HCT116 (cell line): ENCODE data around the gene C2orf78. TPM values are rescaled to one million over a fixed set of nuclear protein-coding genes. Genes with fewer than 3 reads are reported as not detected.

ENCODE experiments used
- ATAC-seq: fragments of 200-7000 bp; cut with Tn5 transposase; 2 replicates; pipeline ENCODE4 v1.9.1; 2020; ENCODE audit warnings: mild to moderate bottlenecking, moderate library complexity
- BruUV-seq: library from RNA; stranded (reverse); fragments of 400-500 nt; replicated peaks from 2 replicates; lab custom pipeline; 2021; lab: Mats Ljungman, UMichigan
- CTCF ChIA-PET: fragments of 300-600 bp; sonication (Branson Sonifier 250); formaldehyde crosslinking; loops from one replicate; lab custom pipeline; 2021; ENCODE audit warnings: antibody characterized with exemption; lab: Charles Lee
- POLR2A ChIA-PET: fragments of 300-600, 350-600 bp; sonication (Branson Sonifier 250); formaldehyde crosslinking; loops from one replicate; lab custom pipeline; 2021; ENCODE audit warnings: antibody characterized with exemption; lab: Charles Lee
- RAD21 ChIA-PET, 2 experiments: fragments of 300-600 bp; sonication (Branson Sonifier 250); formaldehyde crosslinking; loops; one replicate each; lab custom pipeline; 2023; ENCODE audit warnings: low total read pairs in 2 of 2; ENCODE audit not compliant: uncharacterized antibody in 2 of 2, unreplicated experiment in 2 of 2, low non-redundant PET in 1 of 2; lab: Charles Lee
- DNase-seq: peaks from one replicate; pipeline ENCODE4 v3.0.0-alpha.2; 2010; ENCODE audit warnings: low read depth, low spot score
- H2AFZ ChIP-seq: fragments of 200-600 bp; shearing (Covaris generic), sonication (generic); 2 replicates; pipeline ENCODE4 v1.6.1; 2017; ENCODE audit warnings: low read depth, mixed run types, mixed read lengths, antibody characterized with exemption, low read length; ENCODE audit not compliant: poor library complexity, severe bottlenecking
- H3K27ac ChIP-seq: 2 replicates; pipeline ENCODE4 v1.5.1; 2012; ENCODE audit warnings: low read depth, low read length
- H3K27me3 ChIP-seq: fragments of 200-600 bp; sonication (generic); 2 replicates; pipeline ENCODE4 v1.6.1; 2016; ENCODE audit warnings: mixed run types, low read length, mixed read lengths; ENCODE audit not compliant: insufficient read depth
- H3K36me3 ChIP-seq, 2 experiments: fragments of 200-500 bp in 1 of 2; fragments of 200-600 bp in 1 of 2; sonication (Bioruptor generic) in 1 of 2; sonication (generic) in 1 of 2; 2 replicates each; pipeline versions ENCODE4 v1.5.1 to v1.6.1; 2014 to 2016; ENCODE audit warnings: low read length in 2 of 2, inconsistent platforms in 1 of 2, mixed read lengths in 1 of 2, mixed run types in 1 of 2; ENCODE audit not compliant: insufficient read depth in 2 of 2, control insufficient read depth in 1 of 2
- H3K4me1 ChIP-seq, 2 experiments: fragments of 200-600 bp in 1 of 2; sonication (generic) in 1 of 2; 2 replicates each; pipeline versions ENCODE4 v1.5.1 to v1.6.1; 2012 to 2017; ENCODE audit warnings: low read length in 2 of 2, inconsistent platforms in 1 of 2, mild to moderate bottlenecking in 1 of 2, mixed read lengths in 1 of 2, mixed run types in 1 of 2, moderate library complexity in 1 of 2; ENCODE audit not compliant: insufficient read depth in 2 of 2, control insufficient read depth in 1 of 2
- H3K4me2 ChIP-seq: fragments of 200-600 bp; sonication (generic); 2 replicates; pipeline ENCODE4 v1.6.1; 2017; ENCODE audit warnings: mixed run types, low read length, mixed read lengths
- H3K4me3 ChIP-seq, 2 experiments: fragments of 200-600 bp in 1 of 2; sonication (generic) in 1 of 2; replicated peaks in 1 of 2; 2 replicates each; pipeline ENCODE4 v1.5.1; 2011 to 2016; ENCODE audit warnings: low read length in 2 of 2, control low read depth in 1 of 2, low read depth in 1 of 2, mild to moderate bottlenecking in 1 of 2, mixed read lengths in 1 of 2, mixed run types in 1 of 2
- H3K79me2 ChIP-seq: fragments of 200-600 bp; sonication (generic); 2 replicates; pipeline ENCODE4 v1.6.1; 2017; ENCODE audit warnings: mild to moderate bottlenecking, mixed run types, low read length, moderate library complexity, mixed read lengths; ENCODE audit not compliant: insufficient read depth
- H3K9ac ChIP-seq: fragments of 200-600 bp; sonication (generic); 2 replicates; pipeline ENCODE4 v1.6.1; 2016; ENCODE audit warnings: low read length, mixed read lengths
- H3K9me2 ChIP-seq: fragments of 200-600 bp; sonication (generic), shearing (Covaris generic); 2 replicates; pipeline ENCODE4 v1.6.1; 2017; ENCODE audit warnings: mixed run types, mild to moderate bottlenecking, moderate library complexity; ENCODE audit not compliant: insufficient read depth
- H3K9me3 ChIP-seq, 2 experiments: fragments of 200-500 bp in 1 of 2; fragments of 200-600 bp in 1 of 2; sonication (Bioruptor generic) in 1 of 2; sonication (generic) in 1 of 2; 2 replicates each; pipeline ENCODE4 v1.6.1; 2014 to 2017; ENCODE audit warnings: low read length in 2 of 2, mixed read lengths in 2 of 2, inconsistent platforms in 1 of 2, low read depth in 1 of 2, mild to moderate bottlenecking in 1 of 2, mixed run types in 1 of 2, moderate library complexity in 1 of 2; ENCODE audit not compliant: control insufficient read depth in 1 of 2, insufficient read depth in 1 of 2
- H4K20me1 ChIP-seq: fragments of 200-600 bp; sonication (generic), shearing (Covaris generic); 2 replicates; pipeline ENCODE4 v1.6.1; 2017; ENCODE audit warnings: mixed run types, mild to moderate bottlenecking, moderate library complexity; ENCODE audit not compliant: insufficient read depth
- CBX3 ChIP-seq: IDR thresholded peaks from 2 replicates; pipeline ENCODE4 v1.6.1; 2012; ENCODE audit warnings: low read depth
- CEBPB ChIP-seq: IDR thresholded peaks from 2 replicates; pipeline ENCODE4 v1.6.1; 2012; ENCODE audit warnings: low read depth
- FOSL1 ChIP-seq: IDR thresholded peaks from 2 replicates; pipeline ENCODE4 v1.6.1; 2012; ENCODE audit warnings: low read depth
- JUND ChIP-seq: IDR thresholded peaks from 2 replicates; pipeline ENCODE4 v1.6.1; 2012
- RAD21 ChIP-seq: IDR thresholded peaks from 2 replicates; pipeline ENCODE4 v1.6.1; 2012; ENCODE audit warnings: low read depth, mild to moderate bottlenecking
- REST ChIP-seq: IDR thresholded peaks from 2 replicates; pipeline ENCODE4 v1.6.1; 2012; ENCODE audit warnings: low read depth
- SIN3A ChIP-seq: IDR thresholded peaks from 2 replicates; pipeline ENCODE4 v1.6.1; 2012; ENCODE audit warnings: low read depth
- SP1 ChIP-seq: IDR thresholded peaks from 2 replicates; pipeline ENCODE4 v1.6.1; 2012; ENCODE audit warnings: low read depth
- YY1 ChIP-seq: IDR thresholded peaks from 2 replicates; pipeline ENCODE4 v1.6.1; 2011; ENCODE audit warnings: low read length, low read depth, moderate library complexity, mild to moderate bottlenecking; ENCODE audit not compliant: insufficient replicate concordance; ENCODE audit errors: extremely low read depth
- intact Hi-C: fragments of 100-400 bp; cut with micrococcal nuclease; formaldehyde crosslinking; loops from 2 replicates; pipeline ENCODE4 v1.10.0; 2022
- total RNA-seq: library from RNA; stranded (reverse); gene quantifications from one replicate; pipeline ENCODE4 v1.2.1, GENCODE V29; 2021; ENCODE audit not compliant: unreplicated experiment
- TF ChIP-seq, protein P1 (sequence below): IDR thresholded peaks from 2 replicates; pipeline ENCODE4 v1.6.1; 2012

Gene C2orf78
- total RNA-seq, 1 experiment from 2014 or later, result 1.5 TPM

DNA sequence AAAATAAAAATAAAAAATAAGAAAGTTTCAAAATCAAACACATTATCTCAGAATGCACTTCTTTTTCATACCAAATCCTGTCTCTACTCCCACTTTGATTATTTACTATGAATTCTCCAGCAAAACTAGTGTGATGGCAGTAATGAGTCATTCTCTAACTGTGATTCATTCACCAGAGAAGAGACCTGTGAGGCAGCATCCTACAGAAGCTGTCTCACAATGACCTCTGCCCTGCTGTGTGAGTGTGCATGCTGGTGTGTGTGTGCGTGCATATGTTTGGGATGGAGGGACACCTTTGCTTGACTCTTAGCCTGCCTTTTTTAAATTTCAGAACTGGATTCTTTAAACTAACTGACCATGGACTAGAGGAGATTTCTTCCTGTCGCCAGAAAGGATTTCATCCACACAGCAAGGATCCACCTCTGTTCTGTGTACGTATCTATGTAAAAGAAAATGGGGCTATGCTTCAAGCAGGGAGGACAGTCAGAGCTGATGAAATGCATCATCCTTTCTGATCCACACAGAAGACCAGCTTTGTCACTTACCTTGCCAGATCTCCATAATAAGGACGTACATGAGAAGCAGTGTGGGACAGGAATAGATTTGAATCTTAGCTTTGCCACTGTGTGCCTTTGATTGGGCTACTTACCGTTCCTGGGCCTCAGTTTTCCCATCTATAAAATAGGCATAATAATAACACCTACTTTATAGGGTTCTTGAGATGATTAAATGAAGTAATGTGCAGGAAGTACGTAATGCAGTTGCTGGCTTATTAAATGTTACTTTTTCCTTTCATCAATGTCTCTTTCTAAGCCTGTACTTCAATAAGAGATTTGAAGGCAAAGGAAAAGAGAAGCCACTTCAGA lies 76.0 kb downstream of the C2orf78 start:
- BruUV-seq, result no TSS peak
- peaks cover 15 to 34% of the 10 kb centered on the region in 2 experiments for H3K36me3 ChIP-seq
- H3K9me2 ChIP-seq, result no peaks in the 10 kb centered on the region
- TF ChIP-seq REST (no peak), JUND (peak; percentile 70), CEBPB (no peak), FOSL1 (peak; percentile 80), CBX3 (no peak), YY1 (no peak), SP1 (0 out of 2 replicates have a peak, but pooled peaks have one; percentile 15), RAD21 (no peak), SIN3A (no peak)
- TF ChIP-seq, protein P1, sequence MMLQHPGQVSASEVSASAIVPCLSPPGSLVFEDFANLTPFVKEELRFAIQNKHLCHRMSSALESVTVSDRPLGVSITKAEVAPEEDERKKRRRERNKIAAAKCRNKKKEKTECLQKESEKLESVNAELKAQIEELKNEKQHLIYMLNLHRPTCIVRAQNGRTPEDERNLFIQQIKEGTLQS, result no peak
- H3K9ac ChIP-seq, result no peak overlapping the region
- ChIA-PET POLR2A (no interaction called here), CTCF (no interaction called here), RAD21 (no interaction called here)
- H3K4me1 ChIP-seq, result peaks cover 0 to 16% of the 10 kb centered on the region in 2 experiments; a peak in 2 of 4 replicates
- H3K27ac ChIP-seq, result no peak overlapping the region
- peak; percentile 85 for ATAC-seq
- peak overlapping the region; percentile 18; the same call in 1 of the 2 replicates for H3K4me2 ChIP-seq
- DNase-seq, result peak; percentile 37
- H3K9me3 ChIP-seq, result no peaks in the 10 kb centered on the region
- H2AFZ ChIP-seq, result no peak overlapping the region
- H3K4me3 ChIP-seq, result no peak overlapping the region
- H3K27me3 ChIP-seq, result no peaks in the 10 kb centered on the region
- H3K79me2 ChIP-seq, result no peaks in the 10 kb centered on the region
- intact Hi-C loops, result no loop called here
- H4K20me1 ChIP-seq, result no peaks in the 10 kb centered on the region
